Measurements from ENCODE around the gene CNN2.

The CNN2 gene

GRCh38 chr19:1053176-1054101 lies 27.0 kb downstream of the CNN2 start:
- no peak for FAIRE-seq

GRCh38 chr19:1054102-1055027 lies 28.0 kb downstream of the CNN2 start:
- FAIRE-seq = no peak

GRCh38 chr19:1055028-1055425 lies 28.6 kb downstream of the CNN2 start:
- no peak for FAIRE-seq

- FAIRE-seq = no peak
These were observed 29.6 kb downstream of the CNN2 start for GRCh38 chr19:1055886-1056620.

GRCh38 chr19:1057176-1057855 lies 30.9 kb downstream of the CNN2 start:
- no peak for FAIRE-seq

- FAIRE-seq = no peak
These were observed 31.7 kb downstream of the CNN2 start for GRCh38 chr19:1058112-1058511.

GRCh38 chr19:1060689-1061088 lies 34.3 kb downstream of the CNN2 start:
- no peak for FAIRE-seq

- FAIRE-seq = no peak
These were observed 35.6 kb downstream of the CNN2 start for GRCh38 chr19:1061987-1062386.

- no peak for FAIRE-seq
These were observed 36.1 kb downstream of the CNN2 start for GRCh38 chr19:1062387-1063029.

GRCh38 chr19:1063030-1063908 lies 36.9 kb downstream of the CNN2 start:
- no peak for FAIRE-seq

- no peak for FAIRE-seq
These were observed 37.7 kb downstream of the CNN2 start for GRCh38 chr19:1063909-1064660.

GRCh38 chr19:1064661-1065605 lies 38.5 kb downstream of the CNN2 start:
- no peak for FAIRE-seq

- no peak for FAIRE-seq
These were observed 39.2 kb downstream of the CNN2 start for GRCh38 chr19:1065606-1066109.

- FAIRE-seq = no peak
These were observed 39.9 kb downstream of the CNN2 start for GRCh38 chr19:1066251-1066747.

- no peak for FAIRE-seq
These were observed 40.4 kb downstream of the CNN2 start, which contains the start of gene ARHGAP45 for GRCh38 chr19:1066748-1067340. Gene ARHGAP45, plus strand, starts transcription at chr19:1067167. Its CDS starts 239 bp downstream, at chr19:1067406.

- no peak for FAIRE-seq
These were observed 41.0 kb downstream of the CNN2 start for GRCh38 chr19:1067341-1067957.

Data from islet of Langerhans (tissue), 1 donor.